ENCODE measurements around the gene ADIPOR2. TPM values are rescaled to one million over a fixed set of nuclear protein-coding genes. Genes with fewer than 3 reads are reported as not detected.

The ADIPOR2 gene
- total and polyA plus RNA-seq, 9 donors, result 21.5 to 91.8 (median 42.0) TPM

DNA sequence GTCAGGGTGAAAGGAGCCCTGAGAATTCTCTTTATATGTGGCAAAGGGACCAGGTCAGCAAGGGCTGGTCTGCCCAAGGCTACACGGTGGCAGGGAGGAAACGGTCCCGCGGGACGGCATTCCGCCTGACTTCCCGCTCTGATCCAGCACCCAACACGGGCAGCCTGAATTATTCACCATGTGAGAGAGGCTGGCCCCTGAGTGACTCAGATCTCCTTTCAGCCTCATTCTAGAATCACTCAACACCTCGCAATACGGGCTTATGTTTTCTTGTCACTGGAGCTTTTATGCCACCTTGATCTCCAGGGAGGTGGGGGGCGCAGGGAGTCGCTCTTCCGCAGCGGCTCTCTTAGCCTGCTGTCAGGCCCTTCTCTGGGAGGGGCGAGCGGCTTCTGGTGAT lies 138.0 kb downstream of the ADIPOR2 start:
- no peaks in the 10 kb centered on the region for H3K9me3 ChIP-seq
- no peak for TF ChIP-seq POLR2A (IDR thresholded peaks at IDR 0.05)
- TF ChIP-seq, protein P1, sequence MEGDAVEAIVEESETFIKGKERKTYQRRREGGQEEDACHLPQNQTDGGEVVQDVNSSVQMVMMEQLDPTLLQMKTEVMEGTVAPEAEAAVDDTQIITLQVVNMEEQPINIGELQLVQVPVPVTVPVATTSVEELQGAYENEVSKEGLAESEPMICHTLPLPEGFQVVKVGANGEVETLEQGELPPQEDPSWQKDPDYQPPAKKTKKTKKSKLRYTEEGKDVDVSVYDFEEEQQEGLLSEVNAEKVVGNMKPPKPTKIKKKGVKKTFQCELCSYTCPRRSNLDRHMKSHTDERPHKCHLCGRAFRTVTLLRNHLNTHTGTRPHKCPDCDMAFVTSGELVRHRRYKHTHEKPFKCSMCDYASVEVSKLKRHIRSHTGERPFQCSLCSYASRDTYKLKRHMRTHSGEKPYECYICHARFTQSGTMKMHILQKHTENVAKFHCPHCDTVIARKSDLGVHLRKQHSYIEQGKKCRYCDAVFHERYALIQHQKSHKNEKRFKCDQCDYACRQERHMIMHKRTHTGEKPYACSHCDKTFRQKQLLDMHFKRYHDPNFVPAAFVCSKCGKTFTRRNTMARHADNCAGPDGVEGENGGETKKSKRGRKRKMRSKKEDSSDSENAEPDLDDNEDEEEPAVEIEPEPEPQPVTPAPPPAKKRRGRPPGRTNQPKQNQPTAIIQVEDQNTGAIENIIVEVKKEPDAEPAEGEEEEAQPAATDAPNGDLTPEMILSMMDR (IDR thresholded peaks at IDR 0.05), result no peak
- no peak for TF ChIP-seq EP300 (IDR thresholded peaks at IDR 0.05)
- WGBS, 3 donors, result 80 to 83% (median 81%) methylated on average over 16 of the region's 16 CpGs
- H3K36me3 ChIP-seq, result no peaks in the 10 kb centered on the region
- no peaks in the 10 kb centered on the region for H3K27me3 ChIP-seq
- no peak overlapping the region for H3K4me3 ChIP-seq
- no peaks in the 10 kb centered on the region for H3K4me1 ChIP-seq (ENCODE audit: insufficient read depth)
- H3K27ac ChIP-seq, result no peak overlapping the region
- intact Hi-C loops (cut with DNase I), result loop anchor here in 1 of 4 donors (5.0 to 10.0 kb wide), 2 partner anchors 96 to 368 kb away; no protein-coding TSS in a partner anchor
- no peak for DNase-seq

DNA sequence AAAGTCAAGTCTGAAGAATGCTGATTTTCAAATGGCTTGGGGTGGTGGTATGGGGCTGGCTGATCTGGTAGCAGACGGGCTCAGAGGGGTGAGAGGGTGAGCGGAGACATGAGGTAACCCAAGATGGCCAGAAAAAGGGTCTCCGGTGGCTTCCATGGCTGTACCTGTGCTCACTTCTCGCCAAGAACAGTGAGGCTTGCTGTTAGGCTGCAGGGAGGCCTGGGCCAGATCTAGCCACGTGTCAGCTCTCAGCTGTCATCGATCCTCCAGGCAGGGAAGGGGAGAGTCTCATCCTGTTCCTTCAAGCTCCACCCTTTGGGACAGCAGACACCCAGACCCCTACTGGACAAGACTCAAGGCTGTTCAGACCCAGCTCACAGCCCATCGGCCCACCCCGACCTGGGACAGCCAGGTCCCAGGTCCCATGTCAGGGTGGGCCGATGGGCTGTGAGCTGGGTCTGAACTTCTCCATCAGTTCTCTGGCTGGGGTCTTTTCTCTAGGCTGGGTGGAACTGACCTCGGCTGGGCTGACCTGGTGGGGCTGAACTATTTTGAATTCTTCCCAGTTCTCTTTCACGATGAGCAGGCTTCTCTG lies 138.5 kb downstream of the ADIPOR2 start:
- H3K9me3 ChIP-seq, result no peaks in the 10 kb centered on the region
- no peak for TF ChIP-seq POLR2A (IDR thresholded peaks at IDR 0.05)
- TF ChIP-seq, protein P1 (IDR thresholded peaks at IDR 0.05), result no peak
- no peak for TF ChIP-seq EP300 (IDR thresholded peaks at IDR 0.05)
- no peaks in the 10 kb centered on the region for H3K4me1 ChIP-seq (ENCODE audit: insufficient read depth)
- intact Hi-C loops (cut with DNase I), result loop anchor here in 1 of 4 donors (5.0 to 10.0 kb wide), 2 partner anchors 95 to 368 kb away; no protein-coding TSS in a partner anchor
- 79 to 90% (median 88%) methylated on average over 11 of the region's 11 CpGs for WGBS, 3 donors
- no peaks in the 10 kb centered on the region for H3K27me3 ChIP-seq
- no peaks in the 10 kb centered on the region for H3K36me3 ChIP-seq
- DNase-seq, result no peak
- no peak overlapping the region for H3K27ac ChIP-seq
- no peak overlapping the region for H3K4me3 ChIP-seq

DNA sequence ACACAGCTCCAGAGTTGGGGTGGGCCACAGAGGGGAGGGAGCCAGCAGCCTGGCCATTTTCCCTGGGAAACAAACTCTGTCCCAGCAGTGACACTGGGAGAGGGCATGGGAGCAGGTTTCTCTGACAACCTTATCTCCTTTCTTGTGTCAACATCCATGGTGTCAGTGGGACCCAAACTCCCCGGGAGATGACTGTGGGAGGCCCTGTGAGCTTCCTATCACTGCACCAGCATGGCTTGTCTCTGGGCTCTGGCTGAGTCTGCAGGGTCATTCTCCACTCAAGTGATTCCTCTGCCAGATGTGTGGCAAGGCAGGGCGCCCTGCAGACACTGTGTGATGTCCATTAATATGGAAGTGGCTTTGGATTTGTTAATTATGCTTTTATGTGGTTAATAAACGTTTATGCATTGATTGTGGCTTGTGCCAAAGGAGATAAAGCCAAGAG lies 139.6 kb downstream of the ADIPOR2 start:
- Histone ChIP-seq H3K4me1 (ENCODE audit: insufficient read depth) (no peaks in the 10 kb centered on the region), H3K27me3 (no peaks in the 10 kb centered on the region), H3K36me3 (no peaks in the 10 kb centered on the region), H3K9me3 (no peaks in the 10 kb centered on the region), H3K27ac (no peak overlapping the region), H3K4me3 (no peak overlapping the region)
- intact Hi-C loops (cut with DNase I), result no loop called here
- no peak for DNase-seq
- 28 to 46% (median 34%) methylated on average over 3 of the region's 3 CpGs for WGBS, 3 donors
- TF ChIP-seq EP300 (IDR thresholded peaks at IDR 0.05) (no peak), POLR2A (IDR thresholded peaks at IDR 0.05) (no peak)
- TF ChIP-seq, protein P1 (IDR thresholded peaks at IDR 0.05), result no peak

DNA sequence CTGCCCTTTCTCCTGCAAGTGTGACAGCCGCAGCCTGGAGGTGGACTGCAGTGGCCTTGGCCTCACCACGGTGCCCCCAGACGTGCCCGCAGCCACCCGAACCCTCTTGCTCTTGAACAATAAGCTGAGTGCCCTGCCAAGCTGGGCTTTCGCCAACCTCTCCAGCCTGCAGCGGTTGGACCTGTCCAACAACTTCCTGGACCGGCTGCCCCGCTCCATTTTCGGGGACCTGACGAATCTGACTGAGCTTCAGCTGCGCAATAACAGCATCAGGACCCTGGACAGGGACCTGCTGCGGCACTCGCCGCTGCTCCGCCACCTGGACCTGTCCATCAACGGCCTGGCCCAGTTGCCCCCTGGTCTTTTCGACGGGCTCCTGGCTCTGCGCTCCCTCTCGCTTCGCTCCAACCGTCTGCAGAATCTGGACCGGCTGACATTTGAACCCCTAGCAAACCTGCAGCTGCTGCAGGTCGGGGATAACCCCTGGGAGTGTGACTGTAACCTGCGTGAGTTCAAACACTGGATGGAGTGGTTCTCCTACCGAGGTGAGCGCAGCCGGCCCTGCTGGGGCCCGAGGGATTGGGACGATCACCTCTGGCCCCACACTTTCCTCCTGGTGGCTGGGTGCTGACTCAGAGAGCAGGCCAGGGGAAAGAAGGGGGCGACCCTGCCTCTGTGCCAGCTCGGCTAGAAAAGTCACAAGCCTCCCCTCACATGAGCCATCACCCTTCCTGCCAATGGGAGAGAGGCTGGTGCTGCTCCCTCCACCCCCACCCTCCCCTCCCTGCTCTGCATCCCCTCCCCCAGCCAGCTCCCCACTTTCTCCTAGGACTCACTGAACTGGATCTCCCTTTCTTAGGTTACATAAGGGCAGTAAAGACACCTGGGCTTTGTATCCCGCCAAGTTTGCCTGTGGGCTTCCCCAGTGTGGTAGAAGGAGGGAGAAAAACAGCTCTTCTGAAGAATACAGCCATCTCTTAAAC lies 140.4 kb downstream of the ADIPOR2 start:
- H3K36me3 ChIP-seq, result no peaks in the 10 kb centered on the region
- 5 to 9% (median 8%) methylated on average over 28 to 34 of the region's 34 CpGs for WGBS, 3 donors
- no peak overlapping the region for H3K4me3 ChIP-seq
- H3K27me3 ChIP-seq, result no peaks in the 10 kb centered on the region
- DNase-seq, result peak in 4 of 5 donors; percentile 27 to 56 (median 47)
- no peaks in the 10 kb centered on the region for H3K9me3 ChIP-seq
- H3K27ac ChIP-seq, result no peak overlapping the region
- no peaks in the 10 kb centered on the region for H3K4me1 ChIP-seq (ENCODE audit: insufficient read depth)
- intact Hi-C loops (cut with DNase I), result no loop called here
- TF ChIP-seq EP300 (IDR thresholded peaks at IDR 0.05) (no peak), POLR2A (IDR thresholded peaks at IDR 0.05) (no peak)
- TF ChIP-seq, protein P1 (IDR thresholded peaks at IDR 0.05), result no peak

All from ovary (tissue), 9 donors.